MM.1S (cell line): ENCODE results near the gene LRMDA.

ENCODE experiments used
- DNase-seq: peaks from one replicate; pipeline ENCODE4 v3.0.0-alpha.2; 2015
- H2AFZ ChIP-seq: fragments of 300-600 bp; sonication (generic); 2 replicates; pipeline ENCODE4 v1.6.0; 2016; ENCODE audit warnings: antibody characterized with exemption, low read length
- H3F3A ChIP-seq: fragments of 300-600 bp; sonication (generic); 2 replicates; pipeline ENCODE4 v1.6.1; 2016; ENCODE audit warnings: mild to moderate bottlenecking, antibody characterized with exemption, low read length, moderate library complexity, mixed read lengths; ENCODE audit not compliant: insufficient read depth
- H3K27ac ChIP-seq: fragments of 300-600 bp; sonication (generic); 2 replicates; pipeline ENCODE4 v1.5.1; 2016; ENCODE audit warnings: mild to moderate bottlenecking, low read length
- H3K27me3 ChIP-seq: fragments of 300-600 bp; sonication (generic); replicated peaks from 2 replicates; pipeline ENCODE4 v1.6.0; 2016; ENCODE audit warnings: low read length; ENCODE audit not compliant: insufficient read depth
- H3K36me3 ChIP-seq: fragments of 300-600 bp; sonication (generic); replicated peaks from 2 replicates; pipeline ENCODE4 v1.6.1; 2016; ENCODE audit warnings: mild to moderate bottlenecking, low read length, mixed read lengths; ENCODE audit not compliant: insufficient read depth
- H3K4me1 ChIP-seq: fragments of 300-600 bp; sonication (generic); 2 replicates; pipeline ENCODE4 v1.6.1; 2016; ENCODE audit warnings: low read length, mixed read lengths
- H3K4me2 ChIP-seq: fragments of 300-600 bp; sonication (generic); 2 replicates; pipeline ENCODE4 v1.6.0; 2016; ENCODE audit warnings: low read depth, low read length
- H3K4me3 ChIP-seq: fragments of 300-600 bp; sonication (generic); 2 replicates; pipeline ENCODE4 v1.5.1; 2016; ENCODE audit warnings: low read length, mixed read lengths
- H3K79me2 ChIP-seq: fragments of 300-600 bp; sonication (generic); 2 replicates; pipeline ENCODE4 v1.6.1; 2016; ENCODE audit warnings: mixed run types, low read length, mixed read lengths
- H3K9ac ChIP-seq: fragments of 300-600 bp; sonication (generic); 2 replicates; pipeline ENCODE4 v1.6.1; 2016; ENCODE audit warnings: low read length, mixed read lengths
- H3K9me2 ChIP-seq: fragments of 300-600 bp; sonication (generic); replicated peaks from 2 replicates; pipeline ENCODE4 v1.6.1; 2016; ENCODE audit warnings: mild to moderate bottlenecking, low read length, mixed read lengths; ENCODE audit not compliant: insufficient read depth
- H3K9me3 ChIP-seq: fragments of 300-600 bp; sonication (generic); replicated peaks from 2 replicates; pipeline ENCODE4 v1.6.1; 2016; ENCODE audit warnings: mild to moderate bottlenecking, low read length, mixed read lengths; ENCODE audit not compliant: insufficient read depth
- H4K20me1 ChIP-seq: fragments of 300-600 bp; sonication (generic); 2 replicates; pipeline ENCODE4 v1.6.1; 2016; ENCODE audit warnings: mild to moderate bottlenecking, low read length, moderate library complexity, mixed read lengths; ENCODE audit not compliant: insufficient read depth
- CTCF ChIP-seq: fragments of 300-600 bp; sonication (generic); IDR thresholded peaks from 2 replicates; pipeline ENCODE4 v1.5.1; 2016; ENCODE audit warnings: antibody characterized with exemption, low read length, mixed read lengths
- EZH2 ChIP-seq: fragments of 300-600 bp; sonication (generic); optimal IDR thresholded peaks from 2 replicates; pipeline ENCODE3; 2017; ENCODE audit warnings: low read depth, mild to moderate bottlenecking, antibody characterized with exemption, low read length, mixed read lengths
- EZH2phosphoT487 ChIP-seq: fragments of 300-600 bp; sonication (generic); IDR thresholded peaks from 2 replicates; pipeline ENCODE4 v1.6.1; 2018; ENCODE audit warnings: antibody characterized with exemption, low read length

LRMDA gene

GRCh38 chr10:75476985-75477384 lies 45.6 kb downstream of the LRMDA start:
- H4K20me1 ChIP-seq = no peaks in the 10 kb centered on the region
- TF ChIP-seq CTCF = no peak
- no peak for TF ChIP-seq EZH2phosphoT487
- TF ChIP-seq EZH2 = no peak
- H3K9ac ChIP-seq = no peak overlapping the region
- no peaks in the 10 kb centered on the region for H3K79me2 ChIP-seq
- no peaks in the 10 kb centered on the region for H3K27me3 ChIP-seq
- no peak overlapping the region for H2AFZ ChIP-seq
- H3F3A ChIP-seq = no peaks in the 10 kb centered on the region
- no peaks in the 10 kb centered on the region for H3K4me1 ChIP-seq
- no peaks in the 10 kb centered on the region for H3K9me2 ChIP-seq
- H3K27ac ChIP-seq = no peak overlapping the region
- H3K36me3 ChIP-seq = no peaks in the 10 kb centered on the region
- DNase-seq = no peak
- H3K4me3 ChIP-seq = no peak overlapping the region
- no peak overlapping the region for H3K4me2 ChIP-seq
- no peaks in the 10 kb centered on the region for H3K9me3 ChIP-seq

- Histone ChIP-seq H3F3A (no peaks in the 10 kb centered on the region), H2AFZ (no peak overlapping the region), H3K36me3 (no peaks in the 10 kb centered on the region), H3K9me3 (no peaks in the 10 kb centered on the region), H3K4me1 (no peaks in the 10 kb centered on the region), H3K4me3 (no peak overlapping the region), H3K27me3 (no peaks in the 10 kb centered on the region), H3K9me2 (no peaks in the 10 kb centered on the region), H4K20me1 (no peaks in the 10 kb centered on the region), H3K9ac (no peak overlapping the region), H3K27ac (no peak overlapping the region), H3K4me2 (no peak overlapping the region), H3K79me2 (no peaks in the 10 kb centered on the region)
- DNase-seq = no peak
- TF ChIP-seq EZH2phosphoT487 (no peak), EZH2 (no peak), CTCF (no peak)
Observed at GRCh38 chr10:75477680-75478079, 46.3 kb downstream of the LRMDA start.

GRCh38 chr10:75480374-75480773 lies 49.0 kb downstream of the LRMDA start:
- Histone ChIP-seq H3K9me3 (no peaks in the 10 kb centered on the region), H3K9ac (no peak overlapping the region), H3F3A (no peaks in the 10 kb centered on the region), H3K4me3 (no peak overlapping the region), H3K9me2 (no peaks in the 10 kb centered on the region), H3K36me3 (no peaks in the 10 kb centered on the region), H3K27ac (no peak overlapping the region), H4K20me1 (no peaks in the 10 kb centered on the region), H3K4me2 (no peak overlapping the region), H3K79me2 (no peaks in the 10 kb centered on the region), H3K27me3 (no peaks in the 10 kb centered on the region), H2AFZ (no peak overlapping the region), H3K4me1 (no peaks in the 10 kb centered on the region)
- TF ChIP-seq EZH2 (no peak), CTCF (no peak), EZH2phosphoT487 (no peak)
- DNase-seq = no peak
